Prostate gland (tissue), 2 donors: ENCODE data around the gene KRTAP9-8.

Experiments
- CTCF ChIP-seq, 4 experiments: fragments of 200-600 bp in 2 of 4; fragments of 450-650 bp in 2 of 4; sonication (generic) in 2 of 4; IDR thresholded peaks; 1 replicate in 3 of 4; 2 replicates in 1 of 4; pipeline ENCODE4 v1.5.1; 2016 to 2019; ENCODE audit warnings: antibody characterized with exemption in 4 of 4, mild to moderate bottlenecking in 2 of 4, moderate library complexity in 2 of 4
- POLR2A ChIP-seq: fragments of 450-650 bp; IDR thresholded peaks from one replicate; pipeline ENCODE4 v1.6.1; 2016; ENCODE audit warnings: antibody characterized with exemption, mild to moderate bottlenecking
- POLR2AphosphoS5 ChIP-seq: sonication (generic); formaldehyde crosslinking; IDR thresholded peaks from one replicate; pipeline ENCODE4 v1.6.1; 2017; ENCODE audit warnings: antibody characterized with exemption

GRCh38 chr17:41287050-41287449 lies 49.3 kb downstream of the KRTAP9-8 start:
- TF ChIP-seq CTCF (IDR thresholded peaks at IDR 0.05) (no peak), POLR2A (no peak), POLR2AphosphoS5 (no peak)
